Adrenal gland (tissue), 12 donors: ENCODE data around the gene CBX7. TPM values are rescaled to one million over a fixed set of nuclear protein-coding genes. Genes with fewer than 3 reads are reported as not detected.

ENCODE experiments used
- DNase-seq, 7 donors: peaks; one replicate each; pipeline ENCODE4 v3.0.0-alpha.2; 2019 to 2020
- H3K27ac ChIP-seq, 5 donors: fragments of 200-600 bp; sonication (generic) in 4 of 5; 1 replicate in 3 of 5; 2 replicates in 2 of 5; pipeline versions ENCODE4 v1.5.1 to v1.8.0; 2016 to 2020; ENCODE audit warnings: mild to moderate bottlenecking in 1 of 5
- H3K27me3 ChIP-seq: fragments of 200-600 bp; 2 replicates; pipeline ENCODE4 v1.8.0; 2021
- H3K36me3 ChIP-seq, 2 donors: fragments of 200-600 bp; replicated peaks in 1 of 2; 1 replicate in 1 of 2; 2 replicates in 1 of 2; pipeline versions ENCODE4 v1.5.1 to v1.8.0; 2018 to 2022
- H3K4me1 ChIP-seq, 2 donors: fragments of 200-600 bp; replicated peaks in 1 of 2; 1 replicate in 1 of 2; 2 replicates in 1 of 2; pipeline versions ENCODE4 v1.5.1 to v1.8.0; 2018 to 2021
- H3K4me3 ChIP-seq, 4 donors: fragments of 200-600 bp; sonication (generic) in 3 of 4; one replicate each; pipeline ENCODE4 v1.5.1; 2016 to 2018
- H3K9me3 ChIP-seq, 3 donors: fragments of 200-600 bp; sonication (generic) in 1 of 3; replicated peaks in 1 of 3; 1 replicate in 2 of 3; 2 replicates in 1 of 3; pipeline versions ENCODE4 v1.5.1 to v1.8.0; 2016 to 2021
- CTCF ChIP-seq, 6 experiments: fragments of 450-650 bp in 4 of 6; fragments of 200-600 bp in 2 of 6; sonication (generic) in 1 of 6; IDR thresholded peaks; 1 replicate in 5 of 6; 2 replicates in 1 of 6; pipeline versions ENCODE4 v1.5.1 to v1.8.0; 2016 to 2021; ENCODE audit warnings: antibody characterized with exemption in 6 of 6, mild to moderate bottlenecking in 2 of 6, moderate library complexity in 1 of 6
- POLR2A ChIP-seq, 2 donors: fragments of 450-650 bp; IDR thresholded peaks; one replicate each; pipeline ENCODE4 v1.6.1; 2017; ENCODE audit warnings: antibody characterized with exemption in 2 of 2, mild to moderate bottlenecking in 2 of 2, moderate library complexity in 1 of 2
- WGBS, 4 donors: extraction: QIAGEN DNeasy Blood & Tissue Kit in 2 of 4; methylation state at CpG; one replicate each; pipeline versions ENCODE4 v1.1.5 to v1.1.7; 2013 to 2017; 5-methylcytosine and 5-hydroxymethylcytosine counted together
- intact Hi-C, 2 donors: fragments of 100-400 bp; cut with DNase I; formaldehyde crosslinking; loops; one replicate each; pipeline versions ENCODE4 v1.14.1 to v1.15.0; 2022 to 2023
- polyA plus RNA-seq, 3 donors: library from polyadenylated mRNA; stranded (reverse); fragments of 200-250 nt in 2 of 3; fragments of 350-450 nt in 1 of 3; fragmentation: Illumina TruSeq in 1 of 3; extraction: RNeasy Lipid Tissue Mini Kit (QIAGEN cat#74804) in 1 of 3; gene quantifications; one replicate each; pipeline ENCODE4 v1.2.3, GENCODE V29; 2013 to 2014
- total RNA-seq, 9 donors: library from RNA; depleted of rRNA in 4 of 9; stranded (reverse); fragments of >200 nt in 4 of 9; fragments of 120-200 nt in 1 of 9; fragmentation: NEBNext Ultra II Directional in 1 of 9; extraction: Animal tissue kit (Norgen Biotek cat#: 25700) in 1 of 9; gene quantifications; one replicate each; pipeline versions ENCODE4 v1.1.0 to v1.2.4, GENCODE V29; 2013 to 2023
- donor health status: healthy with polysubstance abuse.
- donor health status: Bipolar disorder and iron deficiency.
- donor health status: DM: yes; HTN: yes; CAD: no.
- donor health status: DM: no; HTN: no; CAD: no.
- donor health status: DM: no; HTN: no; CAD: no.
- donor health status: DM: yes; HTN: yes; CAD: no.

CBX7 gene
- total and polyA plus RNA-seq, 12 donors: 2.7 to 89.2 (median 51.5) TPM

DNA sequence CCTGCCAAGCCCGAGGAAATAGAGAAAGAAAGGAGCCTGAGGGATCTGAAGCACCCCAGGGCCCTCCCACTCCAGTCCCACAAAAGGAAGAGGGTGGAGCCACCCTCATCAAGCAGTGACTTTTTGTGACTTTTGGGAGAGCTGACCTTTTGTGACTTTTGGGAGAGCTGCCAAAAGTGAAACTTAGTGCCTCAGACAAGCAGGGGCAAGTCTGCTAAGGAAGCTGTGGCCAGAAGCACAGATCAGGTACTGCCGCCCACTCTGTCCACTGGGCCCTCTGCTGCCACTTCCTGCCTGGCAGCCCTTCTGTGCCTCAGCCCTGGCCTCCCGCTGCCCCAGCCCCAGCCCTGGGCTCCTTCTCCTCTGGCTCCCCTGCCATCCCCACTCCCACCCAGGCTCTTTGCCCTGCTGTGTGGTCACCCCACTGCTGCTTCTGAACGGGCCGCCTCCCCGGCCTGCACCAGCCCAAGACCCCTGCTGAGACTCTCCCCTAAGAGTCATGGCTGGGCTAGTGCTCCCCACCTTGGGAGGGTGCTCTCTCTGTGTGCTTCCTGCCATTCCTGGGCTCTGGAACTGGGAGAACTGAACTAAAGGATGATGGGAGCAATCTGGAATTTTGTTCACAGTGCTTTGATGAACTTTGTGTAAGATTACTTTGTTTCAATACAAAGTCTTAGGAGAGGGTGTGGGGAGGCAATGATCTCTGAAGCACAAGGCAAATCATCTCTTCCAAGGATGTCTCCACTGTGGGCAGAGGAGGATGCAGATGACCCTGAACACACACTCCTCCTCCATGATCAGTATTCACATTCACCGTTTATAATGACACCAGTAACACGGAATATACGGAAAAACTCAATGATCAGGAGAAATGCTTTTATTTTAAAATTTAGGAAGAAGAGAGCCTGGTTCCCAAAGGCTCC lies 55.1 kb downstream of the CBX7 start, which contains the start of gene APOBEC3H:
Gene APOBEC3H, plus strand, starts transcription at position 147 of the 923 bp plus-strand sequence. CDS start 3,035 bp downstream, outside the sequence.
- no peaks in the 10 kb centered on the region for H3K4me1 ChIP-seq
- no peaks in the 10 kb centered on the region for H3K27me3 ChIP-seq
- intact Hi-C loops: no loop called here
- H3K4me3 ChIP-seq: no peak within 1 kb of the TSS
- H3K27ac ChIP-seq: peak within 1 kb of the TSS in 1 of 5 donors; percentile 44
- no peaks in the 10 kb centered on the region for H3K36me3 ChIP-seq
- TF ChIP-seq POLR2A (IDR thresholded peaks at IDR 0.05) (no peak), CTCF (IDR thresholded peaks at IDR 0.05) (no peak)
- 72 to 77% (median 76%) methylated on average over 7 to 9 of the region's 9 CpGs for WGBS, 4 donors
- H3K9me3 ChIP-seq: no peaks in the 10 kb centered on the region
- peak in 3 of 7 donors; percentile 25 to 64 (median 26) for DNase-seq

- TF ChIP-seq CTCF (IDR thresholded peaks at IDR 0.05) (no peak), POLR2A (IDR thresholded peaks at IDR 0.05) (no peak)
- Histone ChIP-seq H3K4me3 (no peak overlapping the region), H3K4me1 (no peaks in the 10 kb centered on the region), H3K36me3 (no peaks in the 10 kb centered on the region), H3K27me3 (no peaks in the 10 kb centered on the region), H3K9me3 (no peaks in the 10 kb centered on the region), H3K27ac (no peak overlapping the region)
- no peak for DNase-seq
- 50 to 89% (median 80%) methylated on average over 2 to 3 of the region's 3 CpGs for WGBS, 4 donors
- intact Hi-C loops: no loop called here
These were observed 56.5 kb downstream of the CBX7 start for GRCh38 chr22:39095971-39096370.

GRCh38 chr22:39094717-39095389 lies 57.6 kb downstream of the CBX7 start:
- Histone ChIP-seq H3K4me3 (no peak overlapping the region), H3K27ac (no peak overlapping the region), H3K9me3 (no peaks in the 10 kb centered on the region), H3K4me1 (no peaks in the 10 kb centered on the region), H3K27me3 (no peaks in the 10 kb centered on the region), H3K36me3 (no peaks in the 10 kb centered on the region)
- intact Hi-C loops: no loop called here
- WGBS, 4 donors: 86 to 92% (median 88%) methylated on average over 12 to 14 of the region's 14 CpGs
- DNase-seq: no peak
- TF ChIP-seq CTCF (IDR thresholded peaks at IDR 0.05): no peak
- TF ChIP-seq POLR2A (IDR thresholded peaks at IDR 0.05): no peak

DNA sequence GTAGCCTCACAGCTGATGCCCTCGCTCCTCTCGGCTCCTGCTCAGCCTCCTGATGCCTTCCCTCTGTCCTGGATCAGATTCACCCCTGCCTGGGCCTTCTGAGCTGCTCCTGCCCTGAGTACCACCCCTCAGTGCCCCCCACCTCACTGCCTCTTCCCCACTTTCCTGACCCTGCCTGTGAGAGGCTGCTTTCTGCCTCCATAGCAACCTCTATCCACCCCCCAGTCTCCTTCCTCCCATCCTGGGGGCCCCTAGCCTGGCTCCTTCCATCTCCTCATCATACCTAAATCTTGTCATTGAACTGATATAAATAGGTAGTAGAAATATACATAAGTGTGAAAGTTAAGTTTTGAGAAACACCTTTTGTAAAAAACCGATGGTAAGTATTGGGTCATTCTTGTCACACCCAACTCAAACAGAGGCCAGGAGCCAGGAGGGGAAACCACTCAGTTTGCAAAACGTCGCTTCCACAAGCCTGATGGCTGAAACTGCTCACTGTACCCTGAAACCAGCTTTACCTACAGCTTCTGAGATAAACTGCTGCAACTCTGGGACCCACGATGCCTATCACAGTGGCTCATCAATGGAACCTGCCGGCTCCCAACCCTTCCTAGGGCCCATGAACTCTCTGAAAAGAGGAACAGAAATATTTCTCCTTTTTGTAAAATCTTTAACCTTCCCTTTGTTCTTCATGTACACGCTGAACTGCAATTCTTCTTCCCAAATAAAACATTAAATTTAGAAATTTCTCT lies 60.2 kb downstream of the CBX7 start:
- Histone ChIP-seq H3K4me1 (no peaks in the 10 kb centered on the region), H3K27me3 (no peaks in the 10 kb centered on the region), H3K9me3 (no peaks in the 10 kb centered on the region), H3K36me3 (no peaks in the 10 kb centered on the region), H3K4me3 (no peak overlapping the region), H3K27ac (no peak overlapping the region)
- intact Hi-C loops: no loop called here
- WGBS, 4 donors: 73 to 80% (median 77%) methylated on average over 8 of the region's 8 CpGs
- no peak for TF ChIP-seq CTCF (IDR thresholded peaks at IDR 0.05)
- no peak for DNase-seq
